Measurements from ENCODE around the gene PFKFB1. TPM values are rescaled to one million over a fixed set of nuclear protein-coding genes. Genes with fewer than 3 reads are reported as not detected.
A peak's percentile ranks its signal among the peaks of the same experiment; 100 is the strongest.

Gene PFKFB1
- total RNA-seq, 4 donors from 2014 or later: not detected

GRCh38 chrX:55004231-55004630, 10.2 kb upstream of the PFKFB1 start:
- H3K27me3 ChIP-seq: no peaks in the 10 kb centered on the region

DNA sequence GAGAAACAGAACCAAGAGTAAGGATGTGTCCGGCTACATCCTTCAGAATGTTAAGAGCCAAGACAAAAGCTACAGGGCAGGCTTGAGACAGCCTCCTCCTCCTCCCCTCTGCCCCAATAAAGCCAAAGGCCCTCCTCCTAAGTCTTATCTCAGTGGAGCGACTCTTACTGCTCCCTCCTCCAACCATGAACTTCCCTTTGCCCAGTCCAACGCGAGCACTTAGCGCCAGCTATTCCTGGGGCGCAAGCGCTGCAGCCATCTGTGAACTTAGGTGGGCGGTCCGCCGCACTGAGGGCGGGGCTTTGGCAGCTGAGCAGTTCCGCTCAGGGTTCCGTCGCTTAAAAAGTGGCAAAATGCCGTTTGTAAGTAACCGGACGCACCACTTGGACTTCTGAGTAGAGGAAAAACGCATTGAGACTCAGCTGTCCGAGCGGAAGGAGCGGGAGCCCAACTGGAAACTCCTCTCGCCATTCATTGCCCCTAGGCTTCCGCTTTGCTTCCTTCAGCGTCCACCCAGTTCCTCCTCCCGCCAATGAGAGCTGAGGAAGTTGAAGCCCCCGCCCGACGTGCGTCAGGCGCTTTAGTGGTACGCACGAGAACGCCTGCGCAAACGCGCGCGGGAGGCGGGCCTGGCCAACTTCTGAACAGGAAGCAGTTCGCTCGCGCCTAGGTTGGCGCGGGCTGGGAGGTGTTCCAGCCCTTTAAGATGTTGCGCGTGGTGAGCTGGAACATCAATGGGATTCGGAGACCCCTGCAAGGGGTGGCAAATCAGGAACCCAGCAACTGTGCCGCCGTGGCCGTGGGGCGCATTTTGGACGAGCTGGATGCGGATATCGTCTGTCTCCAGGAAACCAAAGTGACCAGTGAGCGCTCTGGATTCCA, 6.0 kb upstream of the PFKFB1 start, which contains the start of gene APEX2:
Gene APEX2, plus strand, starts transcription at position 647 of the 882 bp plus-strand sequence. Its CDS starts 60 bp downstream, at position 707.
- peak; percentile 86 to 96 (median 91) for DNase-seq

More at GRCh38 chrX:55004231-55004630, 10.2 kb upstream of the PFKFB1 start:
- no peak for DNase-seq
- Histone ChIP-seq H3K4me3 (no peak overlapping the region), H3K36me3 (peaks cover 0 to 20% (median 0%) of the 10 kb centered on the region in 3 donors), H3K27ac (no peak overlapping the region), H3K9me3 (no peaks in the 10 kb centered on the region), H3K4me1 (peaks cover 0 to 8% (median 2%) of the 10 kb centered on the region in 4 donors)
- TF ChIP-seq, protein P1, sequence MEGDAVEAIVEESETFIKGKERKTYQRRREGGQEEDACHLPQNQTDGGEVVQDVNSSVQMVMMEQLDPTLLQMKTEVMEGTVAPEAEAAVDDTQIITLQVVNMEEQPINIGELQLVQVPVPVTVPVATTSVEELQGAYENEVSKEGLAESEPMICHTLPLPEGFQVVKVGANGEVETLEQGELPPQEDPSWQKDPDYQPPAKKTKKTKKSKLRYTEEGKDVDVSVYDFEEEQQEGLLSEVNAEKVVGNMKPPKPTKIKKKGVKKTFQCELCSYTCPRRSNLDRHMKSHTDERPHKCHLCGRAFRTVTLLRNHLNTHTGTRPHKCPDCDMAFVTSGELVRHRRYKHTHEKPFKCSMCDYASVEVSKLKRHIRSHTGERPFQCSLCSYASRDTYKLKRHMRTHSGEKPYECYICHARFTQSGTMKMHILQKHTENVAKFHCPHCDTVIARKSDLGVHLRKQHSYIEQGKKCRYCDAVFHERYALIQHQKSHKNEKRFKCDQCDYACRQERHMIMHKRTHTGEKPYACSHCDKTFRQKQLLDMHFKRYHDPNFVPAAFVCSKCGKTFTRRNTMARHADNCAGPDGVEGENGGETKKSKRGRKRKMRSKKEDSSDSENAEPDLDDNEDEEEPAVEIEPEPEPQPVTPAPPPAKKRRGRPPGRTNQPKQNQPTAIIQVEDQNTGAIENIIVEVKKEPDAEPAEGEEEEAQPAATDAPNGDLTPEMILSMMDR (IDR thresholded peaks at IDR 0.05): no peak
- TF ChIP-seq POLR2A (IDR thresholded peaks at IDR 0.05): no peak

DNA sequence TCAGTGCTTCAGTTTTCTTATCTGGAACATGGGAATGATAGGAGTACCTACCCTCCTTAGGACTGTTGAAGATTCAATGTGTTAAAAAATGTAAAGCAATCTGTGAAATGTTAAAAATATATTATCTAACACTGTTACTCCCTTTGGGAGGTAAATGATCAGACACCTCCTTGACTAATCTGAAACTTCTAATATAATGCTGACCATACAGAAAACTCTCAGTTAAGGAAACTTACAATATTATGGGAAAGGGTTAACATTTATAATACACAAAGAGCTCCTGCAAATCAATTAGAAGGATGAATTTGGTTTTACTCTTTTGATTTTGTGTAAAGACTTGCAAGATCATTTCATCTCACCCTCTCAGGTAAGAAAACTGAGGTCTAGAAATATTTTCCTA, 1.6 kb upstream of the PFKFB1 start:
- H3K36me3 ChIP-seq: no peaks in the 10 kb centered on the region
- no peaks in the 10 kb centered on the region for H3K27me3 ChIP-seq
- H3K27ac ChIP-seq: no peak overlapping the region

More for the DNA sequence above, 6.0 kb upstream of the PFKFB1 start, which contains the start of gene APEX2:
- Histone ChIP-seq H3K4me3 (peak within 1 kb of the TSS; percentile 50 to 72 (median 62)), H3K36me3 (peaks cover 0 to 15% (median 0%) of the 10 kb centered on the region in 3 donors), H3K4me1 (peaks cover 0 to 8% (median 0%) of the 10 kb centered on the region in 4 donors), H3K27ac (peak within 1 kb of the TSS; percentile 80 to 94 (median 86)), H3K9me3 (no peaks in the 10 kb centered on the region), H3K27me3 (no peaks in the 10 kb centered on the region)
- TF ChIP-seq POLR2A (IDR thresholded peaks at IDR 0.05): peak; percentile 56 to 70
- TF ChIP-seq, protein P1 (IDR thresholded peaks at IDR 0.05): no peak

GRCh38 chrX:54994668-54995351, 822 bp upstream of the PFKFB1 start:
- Histone ChIP-seq H3K4me1 (no peaks in the 10 kb centered on the region), H3K27ac (no peak overlapping the region), H3K9me3 (no peaks in the 10 kb centered on the region), H3K36me3 (no peaks in the 10 kb centered on the region), H3K27me3 (no peaks in the 10 kb centered on the region), H3K4me3 (no peak overlapping the region)
- no peak for TF ChIP-seq POLR2A (IDR thresholded peaks at IDR 0.05)
- TF ChIP-seq, protein P1 (IDR thresholded peaks at IDR 0.05): no peak
- DNase-seq: no peak

More for the DNA sequence above, 1.6 kb upstream of the PFKFB1 start:
- H3K4me3 ChIP-seq: no peak overlapping the region
- H3K4me1 ChIP-seq: no peaks in the 10 kb centered on the region
- no peaks in the 10 kb centered on the region for H3K9me3 ChIP-seq
- no peak for DNase-seq
- TF ChIP-seq POLR2A (IDR thresholded peaks at IDR 0.05): no peak
- TF ChIP-seq, protein P1 (IDR thresholded peaks at IDR 0.05): no peak

- H3K36me3 ChIP-seq: no peaks in the 10 kb centered on the region
- no peak for TF ChIP-seq POLR2A (IDR thresholded peaks at IDR 0.05)
- TF ChIP-seq, protein P1 (IDR thresholded peaks at IDR 0.05): no peak
- H3K27me3 ChIP-seq: no peaks in the 10 kb centered on the region
- DNase-seq: no peak
- no peak overlapping the region for H3K27ac ChIP-seq
- H3K4me1 ChIP-seq: no peaks in the 10 kb centered on the region
- H3K4me3 ChIP-seq: no peak overlapping the region
- H3K9me3 ChIP-seq: no peaks in the 10 kb centered on the region
These were observed 921 bp downstream of the PFKFB1 start for GRCh38 chrX:54992911-54993622.
